Measurements from ENCODE around the gene KCNIP1.

DNA sequence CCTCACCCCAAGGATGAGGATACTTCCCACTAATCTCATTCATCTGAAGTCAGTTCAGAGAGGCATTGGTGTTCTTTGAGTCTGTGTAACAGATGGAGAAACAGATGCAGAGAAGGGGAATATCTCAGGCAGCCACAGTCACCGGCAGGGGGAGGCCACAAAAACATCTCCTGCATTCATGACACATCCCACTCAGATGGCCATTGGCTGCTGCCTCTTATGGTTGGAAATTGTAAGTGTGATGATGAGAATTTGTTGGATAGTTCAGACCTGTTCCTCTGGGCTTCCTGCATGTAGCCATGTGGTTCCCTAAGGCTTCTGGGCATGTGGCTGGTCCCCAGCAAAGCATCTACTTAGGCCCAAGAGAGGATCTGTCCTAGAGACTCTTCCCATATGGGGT, 233.8 kb downstream of the KCNIP1 start:
- TF ChIP-seq POLR2A (IDR thresholded peaks at IDR 0.05; ENCODE audit: extremely low read depth, insufficient read length) = no peak
- TF ChIP-seq CTCF (IDR thresholded peaks at IDR 0.05; ENCODE audit: low read depth, low read length) = no peak
- no peak for TF ChIP-seq MYC (IDR thresholded peaks at IDR 0.05; ENCODE audit: low read depth, low read length)
- TF ChIP-seq, protein P1, sequence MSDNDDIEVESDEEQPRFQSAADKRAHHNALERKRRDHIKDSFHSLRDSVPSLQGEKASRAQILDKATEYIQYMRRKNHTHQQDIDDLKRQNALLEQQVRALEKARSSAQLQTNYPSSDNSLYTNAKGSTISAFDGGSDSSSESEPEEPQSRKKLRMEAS (IDR thresholded peaks at IDR 0.05; ENCODE audit: low read depth, low read length) = no peak

All from NB4 (cell line).